GM06990 (cell line): ENCODE measurements around the gene ITGB6.

Source experiments
- DNase-seq: peaks from one replicate; pipeline ENCODE4 v3.0.0-alpha.2; 2011; ENCODE audit not compliant: insufficient read length; ENCODE audit errors: extremely low read depth
- H3K27me3 ChIP-seq: replicated peaks from 2 replicates; pipeline ENCODE4 v1.6.0; 2011; ENCODE audit warnings: low read length; ENCODE audit not compliant: control insufficient read depth, insufficient read depth
- H3K36me3 ChIP-seq: 2 replicates; pipeline ENCODE4 v1.5.1; 2011; ENCODE audit warnings: low read length; ENCODE audit not compliant: control insufficient read depth, insufficient read depth
- H3K4me3 ChIP-seq: replicated peaks from 2 replicates; pipeline ENCODE4 v1.5.1; 2011; ENCODE audit warnings: low read depth, mild to moderate bottlenecking, control low read depth, low read length
- CTCF ChIP-seq: IDR thresholded peaks from 2 replicates; pipeline ENCODE4 v1.5.1; 2011; ENCODE audit warnings: low read length, control low read depth, mild to moderate bottlenecking, inconsistent platforms; ENCODE audit not compliant: insufficient read depth, poor library complexity, severe bottlenecking

ITGB6 gene

GRCh38 chr2:160220026-160220425 is 20.0 kb upstream of the ITGB6 start:
- Histone ChIP-seq H3K27me3 (no peaks in the 10 kb centered on the region), H3K4me3 (no peak overlapping the region), H3K36me3 (no peaks in the 10 kb centered on the region)
- no peak for TF ChIP-seq CTCF
- no peak for DNase-seq

GRCh38 chr2:160214461-160215445 is 14.7 kb upstream of the ITGB6 start:
- Histone ChIP-seq H3K27me3 (no peaks in the 10 kb centered on the region), H3K4me3 (no peak overlapping the region), H3K36me3 (no peaks in the 10 kb centered on the region)
- DNase-seq: no peak
- TF ChIP-seq CTCF: no peak

- TF ChIP-seq CTCF: no peak
- H3K27me3 ChIP-seq: no peaks in the 10 kb centered on the region
- no peak for DNase-seq
- H3K36me3 ChIP-seq: no peaks in the 10 kb centered on the region
- no peak overlapping the region for H3K4me3 ChIP-seq
These were observed 13.4 kb upstream of the ITGB6 start for GRCh38 chr2:160213511-160213910.

- peak; percentile 94 for TF ChIP-seq CTCF
- peak; percentile 75 for DNase-seq
- no peaks in the 10 kb centered on the region for H3K36me3 ChIP-seq
- H3K4me3 ChIP-seq: no peak overlapping the region
- no peaks in the 10 kb centered on the region for H3K27me3 ChIP-seq
These were observed 10.6 kb upstream of the ITGB6 start for GRCh38 chr2:160210599-160211138.

- H3K36me3 ChIP-seq: no peaks in the 10 kb centered on the region
- no peak for DNase-seq
- H3K27me3 ChIP-seq: no peaks in the 10 kb centered on the region
- no peak for TF ChIP-seq CTCF
- no peak overlapping the region for H3K4me3 ChIP-seq
These were observed 9.4 kb upstream of the ITGB6 start for GRCh38 chr2:160209516-160209856.
